Fibroblast of lung (primary cell): Measurements from ENCODE around the gene CCDC18.

Experiments used
- CTCF ChIP-seq, 2 donors: IDR thresholded peaks in 1 of 2; conservative IDR thresholded peaks in 1 of 2; 1 replicate in 1 of 2; 2 replicates in 1 of 2; pipeline ENCODE4 v1.5.1; 2011 to 2012; ENCODE audit warnings: low read length in 2 of 2, control low read depth in 1 of 2, inconsistent platforms in 1 of 2, low read depth in 1 of 2, mild to moderate bottlenecking in 1 of 2
- EZH2 ChIP-seq: IDR thresholded peaks from 2 replicates; pipeline ENCODE4 v1.5.1; 2012; ENCODE audit warnings: low read length, control low read depth, mild to moderate bottlenecking; ENCODE audit errors: missing control alignments

GRCh38 chr1:93239863-93240262, 59.3 kb downstream of the CCDC18 start:
- TF ChIP-seq CTCF (conservative IDR thresholded peaks at IDR 0.05 in 1 of 2, IDR thresholded peaks at IDR 0.05 in 1 of 2; ENCODE audit: low read depth in 1 of 2, low read length in 2 of 2): no peak
- no peak for TF ChIP-seq EZH2
